Uterus (tissue), 4 donors: ENCODE results near the gene XYLT2. TPM values are rescaled to one million over a fixed set of nuclear protein-coding genes. Genes with fewer than 3 reads are reported as not detected.
A peak's percentile ranks its signal among the peaks of the same experiment; 100 is the strongest.

Source experiments
- DNase-seq, 2 donors: peaks; one replicate each; pipeline ENCODE4 v3.0.0-alpha.2; 2019 to 2020
- H3K27ac ChIP-seq, 2 donors: fragments of 200-600 bp; sonication (generic); 1 replicate in 1 of 2; 2 replicates in 1 of 2; pipeline ENCODE4 v1.5.1; 2016 to 2018
- H3K27me3 ChIP-seq, 2 donors: fragments of 200-600 bp; sonication (generic); one replicate each; pipeline ENCODE4 v1.5.1; 2018 to 2019; ENCODE audit warnings: control low read depth in 1 of 2
- H3K36me3 ChIP-seq, 2 donors: fragments of 200-600 bp; sonication (generic); one replicate each; pipeline ENCODE4 v1.5.1; 2019; ENCODE audit warnings: control low read depth in 1 of 2
- H3K4me1 ChIP-seq, 2 donors: fragments of 200-600 bp; sonication (generic); one replicate each; pipeline ENCODE4 v1.5.1; 2018 to 2019; ENCODE audit warnings: control low read depth in 1 of 2
- H3K4me3 ChIP-seq, 2 donors: fragments of 200-600 bp; sonication (generic); 1 replicate in 1 of 2; 2 replicates in 1 of 2; pipeline ENCODE4 v1.5.1; 2018 to 2019; ENCODE audit warnings: mild to moderate bottlenecking in 1 of 2
- H3K9me3 ChIP-seq, 2 donors: fragments of 200-600 bp; sonication (generic); one replicate each; pipeline ENCODE4 v1.5.1; 2019; ENCODE audit warnings: control low read depth in 1 of 2
- POLR2A ChIP-seq, 2 donors: fragments of 450-650 bp; IDR thresholded peaks; one replicate each; pipeline ENCODE4 v1.6.1; 2016; ENCODE audit warnings: antibody characterized with exemption in 2 of 2, mild to moderate bottlenecking in 1 of 2, moderate library complexity in 1 of 2
- intact Hi-C: fragments of 100-400 bp; cut with DNase I; formaldehyde crosslinking; loops from one replicate; pipeline ENCODE4 v1.15.1; 2023; ENCODE audit warnings: low total_unique reads
- total RNA-seq, 4 donors: library from RNA; depleted of rRNA in 3 of 4; stranded (reverse); fragments of >200 nt in 3 of 4; gene quantifications; one replicate each; pipeline versions ENCODE4 v1.1.0 to v1.2.4, GENCODE V29; 2014 to 2023
- TF ChIP-seq, protein P1 (sequence below), 4 experiments: fragments of 200-600 bp in 2 of 4; fragments of 450-650 bp in 2 of 4; sonication (generic) in 2 of 4; IDR thresholded peaks; one replicate each; pipeline ENCODE4 v1.5.1; 2016 to 2019; ENCODE audit warnings: antibody characterized with exemption in 4 of 4, mild to moderate bottlenecking in 2 of 4, moderate library complexity in 1 of 4
- donor health status: DM: yes; HTN: yes; CAD: no.

XYLT2 gene
- total RNA-seq, 4 donors from 2014 or later: 23.5 to 34.0 (median 28.5) TPM

- intact Hi-C loops: no loop called here
- no peak overlapping the region for H3K4me3 ChIP-seq
- H3K27ac ChIP-seq: no peak overlapping the region
These were observed 1.1 kb upstream of the XYLT2 start for GRCh38 chr17:50344731-50345365.

DNA sequence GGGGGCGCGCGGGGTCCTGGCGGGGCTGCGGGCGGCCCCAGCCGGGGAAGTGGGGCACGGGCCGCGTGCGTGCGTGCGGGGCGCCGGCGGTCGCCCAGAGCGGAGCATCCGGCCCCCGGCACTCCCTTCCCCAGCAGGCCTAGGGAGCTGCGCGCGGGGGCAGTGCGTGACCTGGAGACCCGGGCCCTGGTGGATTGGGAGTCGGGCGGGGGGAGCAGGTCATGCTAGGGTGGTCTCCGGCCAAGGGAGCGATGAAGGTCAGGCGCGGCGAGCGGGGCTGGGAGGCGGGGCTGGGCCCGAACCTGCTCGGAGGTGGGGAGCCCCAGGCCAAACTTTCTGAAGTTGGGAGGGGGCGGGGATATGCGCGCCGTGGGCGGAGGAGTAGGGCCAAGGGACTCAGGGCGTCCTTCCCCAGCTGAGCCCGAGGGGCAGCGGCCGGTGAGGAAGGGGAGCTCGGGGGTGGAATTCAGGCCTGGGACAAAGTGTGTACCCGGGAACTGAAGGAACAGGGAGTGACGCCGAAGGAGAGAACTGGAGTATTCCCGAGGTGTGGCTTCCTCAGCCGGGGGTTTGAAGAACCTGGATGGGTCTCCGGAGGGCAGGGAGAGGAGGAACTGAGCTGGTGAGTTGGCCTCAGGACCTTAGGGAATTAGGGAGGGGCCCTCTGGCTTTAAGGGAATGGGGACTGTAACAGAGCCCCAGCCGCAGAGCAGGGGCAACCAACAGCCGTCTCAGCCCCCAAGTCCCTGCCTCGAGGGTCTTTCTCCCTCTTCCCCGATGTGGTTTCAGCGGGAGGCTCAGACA, 589 bp downstream of the XYLT2 start:
- Histone ChIP-seq H3K4me1 (peaks cover 0 to 11% of the 10 kb centered on the region in 2 donors), H3K9me3 (no peaks in the 10 kb centered on the region), H3K27ac (peak overlapping the region; percentile 76 to 78), H3K4me3 (peak overlapping the region; percentile 87 to 90), H3K27me3 (no peaks in the 10 kb centered on the region), H3K36me3 (no peaks in the 10 kb centered on the region)
- DNase-seq: peak; percentile 46 to 50
- intact Hi-C loops: no loop called here
- no peak for TF ChIP-seq POLR2A (IDR thresholded peaks at IDR 0.05)
- TF ChIP-seq, protein P1, sequence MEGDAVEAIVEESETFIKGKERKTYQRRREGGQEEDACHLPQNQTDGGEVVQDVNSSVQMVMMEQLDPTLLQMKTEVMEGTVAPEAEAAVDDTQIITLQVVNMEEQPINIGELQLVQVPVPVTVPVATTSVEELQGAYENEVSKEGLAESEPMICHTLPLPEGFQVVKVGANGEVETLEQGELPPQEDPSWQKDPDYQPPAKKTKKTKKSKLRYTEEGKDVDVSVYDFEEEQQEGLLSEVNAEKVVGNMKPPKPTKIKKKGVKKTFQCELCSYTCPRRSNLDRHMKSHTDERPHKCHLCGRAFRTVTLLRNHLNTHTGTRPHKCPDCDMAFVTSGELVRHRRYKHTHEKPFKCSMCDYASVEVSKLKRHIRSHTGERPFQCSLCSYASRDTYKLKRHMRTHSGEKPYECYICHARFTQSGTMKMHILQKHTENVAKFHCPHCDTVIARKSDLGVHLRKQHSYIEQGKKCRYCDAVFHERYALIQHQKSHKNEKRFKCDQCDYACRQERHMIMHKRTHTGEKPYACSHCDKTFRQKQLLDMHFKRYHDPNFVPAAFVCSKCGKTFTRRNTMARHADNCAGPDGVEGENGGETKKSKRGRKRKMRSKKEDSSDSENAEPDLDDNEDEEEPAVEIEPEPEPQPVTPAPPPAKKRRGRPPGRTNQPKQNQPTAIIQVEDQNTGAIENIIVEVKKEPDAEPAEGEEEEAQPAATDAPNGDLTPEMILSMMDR (IDR thresholded peaks at IDR 0.05): peak in 1 of 4 experiments; percentile 4

More at GRCh38 chr17:50344731-50345365, 1.1 kb upstream of the XYLT2 start:
- Histone ChIP-seq H3K36me3 (no peaks in the 10 kb centered on the region), H3K9me3 (no peaks in the 10 kb centered on the region), H3K4me1 (peaks cover 0 to 11% of the 10 kb centered on the region in 2 donors), H3K27me3 (no peaks in the 10 kb centered on the region)
- DNase-seq: no peak
- TF ChIP-seq, protein P1 (IDR thresholded peaks at IDR 0.05): no peak
- no peak for TF ChIP-seq POLR2A (IDR thresholded peaks at IDR 0.05)

DNA sequence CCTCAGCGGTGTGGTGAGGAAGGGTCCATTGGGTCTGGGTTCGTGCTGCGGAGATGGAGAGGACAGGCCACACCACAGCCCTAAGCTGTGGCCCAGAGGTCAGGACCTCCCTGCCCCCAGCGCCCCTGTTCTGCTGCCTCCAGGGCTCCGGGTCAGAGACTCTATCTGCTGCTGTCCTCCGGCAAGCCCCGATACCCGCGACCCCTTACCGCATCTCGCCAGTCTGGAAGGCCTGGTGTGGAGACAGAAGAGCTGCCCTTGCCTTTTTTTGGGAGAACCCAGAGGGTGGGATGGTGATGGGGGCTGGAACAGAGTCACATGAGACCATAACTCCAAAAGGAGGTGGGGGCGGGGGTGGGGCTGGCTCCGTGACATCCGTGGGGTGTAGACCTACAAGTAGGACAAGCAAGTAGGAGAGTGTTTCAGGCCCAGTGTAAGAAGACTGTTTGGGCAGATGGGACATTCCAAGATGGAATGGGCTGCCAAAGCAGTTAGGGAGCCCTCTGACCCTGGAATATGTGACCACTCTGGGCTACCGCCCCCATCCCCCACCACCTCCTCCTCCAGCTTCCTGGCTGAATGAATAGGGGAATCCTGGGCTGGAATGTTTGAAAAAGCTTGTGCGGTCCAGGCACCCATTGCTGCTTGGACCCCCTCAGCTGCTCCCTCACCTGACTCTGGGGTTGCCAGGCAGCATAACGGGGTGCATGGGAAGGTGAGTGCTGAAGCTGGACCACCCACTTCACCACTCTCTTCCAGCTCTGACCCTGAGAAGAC, 1.4 kb downstream of the XYLT2 start:
- no peak for DNase-seq
- Histone ChIP-seq H3K9me3 (no peaks in the 10 kb centered on the region), H3K4me3 (peak overlapping the region; percentile 87 to 90), H3K4me1 (peaks cover 0 to 11% of the 10 kb centered on the region in 2 donors), H3K36me3 (no peaks in the 10 kb centered on the region), H3K27me3 (no peaks in the 10 kb centered on the region), H3K27ac (peak overlapping the region; percentile 76 to 78)
- TF ChIP-seq, protein P1 (IDR thresholded peaks at IDR 0.05): no peak
- TF ChIP-seq POLR2A (IDR thresholded peaks at IDR 0.05): no peak
- intact Hi-C loops: no loop called here

DNA sequence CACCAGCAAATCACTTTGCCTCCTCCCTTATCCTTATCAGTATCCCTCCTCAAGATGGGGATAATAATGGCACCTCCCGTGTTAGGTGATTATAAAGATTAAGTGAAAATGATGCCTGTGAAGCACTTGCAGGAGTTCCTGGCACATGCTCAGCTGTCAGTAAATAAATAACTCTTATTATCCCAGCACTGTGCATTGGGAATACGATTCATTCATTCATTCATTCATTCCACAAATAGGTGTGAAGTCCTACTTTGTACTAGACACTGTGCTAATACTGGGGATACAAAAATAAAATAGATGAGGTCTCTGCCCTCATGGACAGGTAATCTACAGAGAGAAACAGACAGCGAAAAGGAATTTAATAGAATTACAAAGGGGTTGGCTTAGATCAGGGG, 2.0 kb downstream of the XYLT2 start:
- no peaks in the 10 kb centered on the region for H3K36me3 ChIP-seq
- H3K9me3 ChIP-seq: no peaks in the 10 kb centered on the region
- H3K27me3 ChIP-seq: no peaks in the 10 kb centered on the region
- H3K4me1 ChIP-seq: peaks cover 0 to 11% of the 10 kb centered on the region in 2 donors
- intact Hi-C loops: no loop called here
- H3K4me3 ChIP-seq: no peak overlapping the region
- TF ChIP-seq, protein P1 (IDR thresholded peaks at IDR 0.05): no peak
- no peak for TF ChIP-seq POLR2A (IDR thresholded peaks at IDR 0.05)
- no peak overlapping the region for H3K27ac ChIP-seq
- no peak for DNase-seq
